Activated naive CD8-positive, alpha-beta T cell treated with anti-CD3 and anti-CD28 coated beads, Interleukin-2, amount 10 ng/mL, durations not matched to agents 7 days and 5 days (primary cell): Measurements from ENCODE around the gene RYR3. TPM values are rescaled to one million over a fixed set of nuclear protein-coding genes. Genes with fewer than 3 reads are reported as not detected.

Source experiments
- ATAC-seq: fragments of 150-1000 bp; cut with Tn5 transposase; one replicate; pipeline ENCODE4 v1.10.0; 2021; ENCODE audit warnings: low read depth, moderate library complexity
- POLR2A ChIA-PET: fragments of 350-600 bp; sonication (Branson Sonifier 250); formaldehyde crosslinking; loops from one replicate; lab custom pipeline; 2021; ENCODE audit warnings: antibody characterized with exemption; lab: Charles Lee
- DNase-seq: peaks from one replicate; pipeline ENCODE4 v3.0.0; 2021
- H3K27ac Mint-ChIP-seq: one replicate; pipeline ENCODE4 v1.8.0; 2022; ENCODE audit warnings: mild to moderate bottlenecking, mixed read lengths
- H3K27me3 Mint-ChIP-seq: one replicate; pipeline ENCODE4 v1.8.0; 2022; ENCODE audit warnings: mild to moderate bottlenecking, moderate library complexity, mixed read lengths
- H3K36me3 Mint-ChIP-seq: one replicate; pipeline ENCODE4 v1.8.0; 2021; ENCODE audit warnings: mild to moderate bottlenecking, mixed read lengths
- H3K4me1 Mint-ChIP-seq: one replicate; pipeline ENCODE4 v1.8.0; 2021; ENCODE audit warnings: mixed read lengths
- H3K4me3 Mint-ChIP-seq: one replicate; pipeline ENCODE4 v1.8.0; 2022; ENCODE audit warnings: mild to moderate bottlenecking, moderate library complexity, mixed read lengths
- H3K9me3 Mint-ChIP-seq: one replicate; pipeline ENCODE4 v1.8.0; 2021; ENCODE audit warnings: mixed read lengths
- total RNA-seq, 2 experiments: library from RNA; stranded (reverse); gene quantifications; one replicate each; pipeline ENCODE4 v1.2.3, GENCODE V29; 2021

RYR3 gene
- total RNA-seq, 2 experiments from 2014 or later, result not detected

DNA sequence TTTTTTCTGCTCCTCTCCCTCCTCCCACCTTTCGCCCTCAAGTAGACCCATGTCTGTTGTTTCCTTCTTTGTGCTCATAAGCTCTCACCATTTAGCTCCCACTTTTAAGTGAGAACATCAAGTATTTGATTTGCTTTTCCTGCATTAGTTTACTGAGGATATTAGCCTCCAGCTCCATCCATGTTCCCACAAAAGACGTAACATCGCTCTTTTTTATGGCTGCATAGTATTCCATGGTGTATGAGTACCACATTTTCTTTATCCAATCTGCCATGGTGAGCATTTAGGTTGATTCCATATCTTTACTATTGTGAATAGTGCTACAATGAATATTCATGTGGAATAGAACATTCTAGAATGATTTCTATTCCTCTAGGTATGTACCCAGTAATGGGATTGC is 178.6 kb downstream of the RYR3 start:
- no peak overlapping the region for H3K27ac Mint-ChIP-seq
- no peaks in the 10 kb centered on the region for H3K4me1 Mint-ChIP-seq
- ATAC-seq (no peak), DNase-seq (no peak)
- no peaks in the 10 kb centered on the region for H3K27me3 Mint-ChIP-seq
- peaks cover 3% of the 10 kb centered on the region for H3K9me3 Mint-ChIP-seq
- no peaks in the 10 kb centered on the region for H3K36me3 Mint-ChIP-seq
- no peak overlapping the region for H3K4me3 Mint-ChIP-seq
- POLR2A ChIA-PET, result no interaction called here

DNA sequence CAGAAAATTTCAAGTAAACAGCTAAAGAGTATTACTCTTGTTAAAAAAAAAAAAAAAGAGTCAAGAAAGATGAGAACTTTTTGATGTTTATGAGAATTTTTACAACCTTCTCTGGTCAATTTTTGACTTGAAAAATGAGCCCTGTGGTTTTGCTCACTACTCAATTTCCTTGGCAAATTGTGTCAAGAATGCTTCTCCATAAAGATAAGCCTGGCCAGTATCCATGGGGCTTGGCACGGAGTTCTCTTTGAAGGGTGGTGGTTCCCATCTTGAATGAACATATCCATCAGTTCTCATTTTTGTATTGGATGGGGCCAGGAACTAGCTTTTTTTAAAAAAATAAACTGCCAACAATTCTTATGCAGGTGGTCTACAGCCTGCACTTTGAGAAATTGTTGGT is 179.9 kb downstream of the RYR3 start:
- POLR2A ChIA-PET, result no interaction called here
- H3K4me1 Mint-ChIP-seq, result no peaks in the 10 kb centered on the region

DNA sequence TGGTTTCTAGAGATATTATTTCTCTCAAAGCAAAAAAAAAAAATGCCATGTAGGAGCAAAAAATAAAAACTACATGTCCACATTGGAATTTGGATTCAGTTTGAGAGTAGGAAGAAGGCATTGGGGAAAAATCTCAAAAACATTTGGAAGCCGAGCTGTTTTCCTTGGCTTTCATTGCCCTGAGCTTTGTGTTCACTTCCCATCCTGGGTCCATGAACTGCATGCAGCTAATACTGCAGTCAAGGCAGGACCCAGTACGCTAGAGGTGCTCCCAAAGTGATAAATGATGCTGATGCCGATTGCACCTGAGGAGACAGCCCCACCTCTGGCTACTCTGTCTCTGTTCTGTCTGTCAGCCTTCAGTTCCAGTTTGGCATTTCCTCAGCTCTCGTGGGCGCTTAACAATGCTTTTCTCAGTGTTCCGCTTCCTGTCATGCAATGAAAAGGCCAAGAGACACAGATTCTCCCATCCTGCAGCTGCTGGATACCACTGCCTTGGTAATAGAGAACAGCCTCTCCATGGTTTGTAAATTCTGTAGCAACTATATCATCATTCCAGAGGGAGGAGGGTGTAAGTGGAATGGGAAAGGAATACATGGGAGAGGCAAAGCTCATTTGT is 181.8 kb downstream of the RYR3 start:
- Mint-ChIP-seq H3K27me3 (no peaks in the 10 kb centered on the region), H3K27ac (no peak overlapping the region), H3K36me3 (no peaks in the 10 kb centered on the region), H3K4me1 (no peaks in the 10 kb centered on the region), H3K9me3 (peaks cover 3% of the 10 kb centered on the region), H3K4me3 (no peak overlapping the region)
- POLR2A ChIA-PET, result no interaction called here
- no peak for ATAC-seq
- no peak for DNase-seq

More for the DNA sequence above, 179.9 kb downstream of the RYR3 start:
- Mint-ChIP-seq H3K36me3 (no peaks in the 10 kb centered on the region), H3K27me3 (no peaks in the 10 kb centered on the region), H3K4me3 (no peak overlapping the region), H3K9me3 (peaks cover 3% of the 10 kb centered on the region), H3K27ac (no peak overlapping the region)
- no peak for DNase-seq
- no peak for ATAC-seq

DNA sequence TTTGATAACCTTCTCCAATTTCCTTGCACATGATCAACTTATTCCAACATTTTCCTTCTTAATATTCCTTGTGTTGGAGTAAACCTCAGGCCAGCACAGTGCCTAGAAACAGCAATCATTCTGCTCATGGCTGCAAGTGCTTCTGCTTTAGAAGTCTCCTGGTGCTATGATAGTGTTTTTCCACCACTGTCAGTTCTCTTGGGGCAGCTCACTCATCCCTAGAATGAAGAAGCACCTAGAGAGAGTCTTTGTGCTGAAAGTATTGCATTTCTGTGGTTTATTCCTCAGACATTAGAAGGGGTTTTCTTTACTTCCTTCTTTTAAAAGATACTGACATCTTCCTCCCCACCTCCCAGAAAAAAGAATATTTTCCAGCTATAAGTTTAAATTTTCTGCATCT is 183.5 kb downstream of the RYR3 start:
- H3K27ac Mint-ChIP-seq, result no peak overlapping the region
- POLR2A ChIA-PET, result no interaction called here

DNA sequence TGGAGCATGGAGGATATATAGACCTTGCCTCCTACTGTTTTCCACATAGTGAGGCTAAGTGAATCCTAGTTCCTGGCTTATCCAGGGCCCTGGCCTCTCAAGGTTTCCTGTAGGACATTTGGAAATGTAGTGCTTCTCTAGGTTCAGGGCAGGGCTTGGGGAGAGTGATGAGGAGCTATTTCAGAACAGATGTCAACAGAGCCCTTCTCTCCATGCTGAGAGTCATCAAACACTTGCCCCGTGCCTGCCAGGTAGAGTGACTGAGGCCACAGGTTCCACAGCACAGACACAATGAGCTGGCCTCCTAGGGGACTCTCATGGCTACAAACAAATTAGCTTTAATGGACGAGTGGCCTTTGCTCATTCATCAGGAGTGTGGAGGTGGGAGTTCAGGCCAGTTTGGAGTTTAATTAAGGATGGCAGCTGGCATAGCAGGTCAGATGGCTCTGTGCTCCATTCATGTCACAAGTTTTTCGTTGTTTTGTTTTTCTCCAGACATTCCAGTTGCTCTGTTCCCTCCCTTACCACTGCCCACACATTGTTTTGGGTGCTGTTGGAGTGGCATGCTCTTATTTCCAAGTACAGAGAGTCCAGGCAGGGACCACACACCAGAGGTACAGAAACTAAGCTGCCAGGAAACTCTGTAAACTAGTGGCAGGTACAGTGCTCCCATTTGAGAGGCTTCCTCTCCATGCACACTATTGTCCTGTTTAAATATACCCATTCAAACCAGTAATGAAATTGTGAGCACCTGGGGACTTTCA is 189.8 kb downstream of the RYR3 start:
- H3K27ac Mint-ChIP-seq, result no peak overlapping the region
- DNase-seq (no peak), ATAC-seq (no peak)
- POLR2A ChIA-PET, result no interaction called here
- no peaks in the 10 kb centered on the region for H3K36me3 Mint-ChIP-seq
- no peaks in the 10 kb centered on the region for H3K4me1 Mint-ChIP-seq
- no peaks in the 10 kb centered on the region for H3K27me3 Mint-ChIP-seq
- H3K9me3 Mint-ChIP-seq, result no peaks in the 10 kb centered on the region
- H3K4me3 Mint-ChIP-seq, result no peak overlapping the region

More for the DNA sequence above, 183.5 kb downstream of the RYR3 start:
- Mint-ChIP-seq H3K36me3 (no peaks in the 10 kb centered on the region), H3K4me1 (no peaks in the 10 kb centered on the region), H3K4me3 (no peak overlapping the region), H3K9me3 (peaks cover 2% of the 10 kb centered on the region), H3K27me3 (no peaks in the 10 kb centered on the region)
- DNase-seq (no peak), ATAC-seq (no peak)

DNA sequence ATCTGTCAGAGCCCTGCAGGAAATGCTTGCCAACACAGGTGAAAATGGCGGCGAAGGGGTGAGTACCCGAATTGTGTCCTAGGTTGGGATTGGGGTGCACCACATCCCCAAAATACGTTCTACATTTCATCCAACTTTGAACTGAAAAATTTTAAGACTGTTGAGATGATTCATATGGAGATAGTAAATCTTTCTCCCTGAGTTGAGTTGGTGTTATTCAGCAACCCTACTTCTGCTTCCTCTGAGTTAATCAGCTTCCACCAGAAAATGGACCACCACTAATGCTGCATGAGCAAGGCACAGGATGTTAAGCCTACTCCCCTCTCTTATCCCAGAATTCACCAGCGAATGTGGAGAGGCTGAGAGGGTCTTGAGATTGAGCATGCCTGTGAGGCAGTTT is 192.9 kb downstream of the RYR3 start:
- Mint-ChIP-seq H3K36me3 (no peaks in the 10 kb centered on the region), H3K27ac (no peak overlapping the region), H3K4me3 (no peak overlapping the region), H3K4me1 (no peaks in the 10 kb centered on the region), H3K9me3 (no peaks in the 10 kb centered on the region), H3K27me3 (no peaks in the 10 kb centered on the region)
- POLR2A ChIA-PET, result no interaction called here
- no peak for ATAC-seq
- no peak for DNase-seq

DNA sequence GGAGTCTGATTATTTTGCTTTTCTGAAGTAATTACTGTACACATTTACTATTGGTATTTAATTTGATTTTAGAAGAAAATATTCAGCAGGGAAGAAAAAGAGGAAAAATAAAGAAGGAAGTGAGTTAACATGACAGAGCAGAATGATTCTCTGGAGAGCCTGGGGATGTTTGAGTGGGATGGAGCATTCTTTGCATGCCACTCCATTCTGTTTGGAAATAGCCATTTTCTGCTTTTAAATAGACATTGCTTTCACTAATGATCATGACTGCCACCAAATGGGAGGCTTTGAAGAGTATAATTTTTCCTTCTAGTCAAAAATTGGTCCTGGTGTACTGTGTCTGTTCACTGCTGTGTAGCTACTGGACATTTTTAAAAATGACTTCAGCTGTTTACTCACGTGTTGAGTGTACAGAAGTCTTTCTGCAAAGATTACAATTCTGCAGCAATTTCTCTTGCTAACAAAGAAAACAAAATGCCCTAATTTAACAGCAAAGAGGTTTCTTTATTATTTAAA is 196.1 kb downstream of the RYR3 start:
- H3K4me1 Mint-ChIP-seq, result no peaks in the 10 kb centered on the region
- H3K36me3 Mint-ChIP-seq, result no peaks in the 10 kb centered on the region
- no peaks in the 10 kb centered on the region for H3K9me3 Mint-ChIP-seq
- H3K4me3 Mint-ChIP-seq, result no peak overlapping the region
- DNase-seq, result no peak
- H3K27me3 Mint-ChIP-seq, result no peaks in the 10 kb centered on the region
- no peak overlapping the region for H3K27ac Mint-ChIP-seq
- ATAC-seq, result no peak
- POLR2A ChIA-PET, result no interaction called here

DNA sequence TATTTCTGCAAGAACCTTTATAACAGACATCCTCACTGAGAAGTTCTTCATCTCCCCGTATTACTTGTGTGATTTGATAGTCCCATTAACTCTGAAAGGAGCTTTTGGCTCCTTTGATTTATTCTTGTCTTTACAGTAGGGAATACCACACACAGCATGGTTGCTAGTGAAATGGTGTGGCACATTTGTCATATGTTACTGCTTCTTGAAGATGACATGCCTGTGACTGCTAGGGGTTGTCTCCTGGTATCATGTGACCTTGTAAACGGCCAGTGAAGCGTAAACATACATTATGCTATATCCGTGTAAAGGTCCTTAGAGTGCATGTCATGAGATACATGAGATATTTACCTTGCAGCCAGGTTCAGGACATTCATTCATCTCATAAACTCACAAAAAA is 197.9 kb downstream of the RYR3 start:
- no peak overlapping the region for H3K4me3 Mint-ChIP-seq
- H3K27ac Mint-ChIP-seq, result no peak overlapping the region
- H3K4me1 Mint-ChIP-seq, result no peaks in the 10 kb centered on the region
- no peaks in the 10 kb centered on the region for H3K27me3 Mint-ChIP-seq
- ATAC-seq (no peak), DNase-seq (no peak)
- POLR2A ChIA-PET, result no interaction called here
- no peaks in the 10 kb centered on the region for H3K36me3 Mint-ChIP-seq
- H3K9me3 Mint-ChIP-seq, result no peaks in the 10 kb centered on the region

DNA sequence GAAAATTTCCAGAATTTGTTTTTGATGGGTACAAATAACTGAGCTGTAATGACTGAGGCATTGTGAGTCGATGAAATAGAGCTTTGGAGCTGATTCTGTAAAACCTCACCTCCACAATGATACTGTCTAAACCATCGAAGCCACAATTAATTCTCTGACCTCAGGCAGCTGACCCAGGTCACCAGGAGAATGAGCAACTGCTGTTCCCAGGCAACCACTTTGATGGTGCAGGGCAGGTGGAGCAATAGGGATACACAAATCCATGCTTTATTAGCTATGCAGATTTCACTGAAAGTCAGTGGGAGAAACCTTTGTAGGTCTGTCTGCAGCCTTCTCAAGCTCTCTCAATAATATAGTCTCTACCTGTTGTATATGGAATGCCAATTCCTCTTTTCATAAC is 204.4 kb downstream of the RYR3 start:
- DNase-seq, result no peak
- Mint-ChIP-seq H3K27ac (no peak overlapping the region), H3K9me3 (no peaks in the 10 kb centered on the region), H3K27me3 (peaks cover 3% of the 10 kb centered on the region), H3K36me3 (no peaks in the 10 kb centered on the region), H3K4me1 (no peaks in the 10 kb centered on the region), H3K4me3 (no peak overlapping the region)
- ATAC-seq, result no peak
- POLR2A ChIA-PET, result no interaction called here

DNA sequence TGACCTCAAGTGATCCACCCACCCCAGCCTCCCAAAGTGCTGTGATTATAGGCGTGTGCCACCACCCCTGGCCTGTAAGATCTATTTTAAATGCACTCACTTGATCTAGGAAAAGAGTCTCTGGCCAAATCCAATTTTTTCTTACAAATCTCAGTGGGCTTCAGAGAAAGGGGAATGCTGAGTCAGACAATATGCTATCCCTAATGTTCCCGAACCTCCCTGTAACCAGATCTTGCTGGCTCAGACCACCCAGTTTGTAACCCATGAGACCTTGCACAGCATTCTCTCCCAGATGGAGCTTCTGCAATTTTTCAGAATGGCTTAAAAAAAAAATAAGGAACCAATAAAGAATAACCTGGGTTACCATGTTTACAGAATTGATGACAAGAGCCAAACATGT is 205.8 kb downstream of the RYR3 start:
- DNase-seq, result no peak
- ATAC-seq, result no peak
- POLR2A ChIA-PET, result no interaction called here
- Mint-ChIP-seq H3K4me1 (no peaks in the 10 kb centered on the region), H3K36me3 (no peaks in the 10 kb centered on the region), H3K27me3 (peaks cover 3% of the 10 kb centered on the region), H3K4me3 (no peak overlapping the region), H3K9me3 (no peaks in the 10 kb centered on the region), H3K27ac (no peak overlapping the region)

DNA sequence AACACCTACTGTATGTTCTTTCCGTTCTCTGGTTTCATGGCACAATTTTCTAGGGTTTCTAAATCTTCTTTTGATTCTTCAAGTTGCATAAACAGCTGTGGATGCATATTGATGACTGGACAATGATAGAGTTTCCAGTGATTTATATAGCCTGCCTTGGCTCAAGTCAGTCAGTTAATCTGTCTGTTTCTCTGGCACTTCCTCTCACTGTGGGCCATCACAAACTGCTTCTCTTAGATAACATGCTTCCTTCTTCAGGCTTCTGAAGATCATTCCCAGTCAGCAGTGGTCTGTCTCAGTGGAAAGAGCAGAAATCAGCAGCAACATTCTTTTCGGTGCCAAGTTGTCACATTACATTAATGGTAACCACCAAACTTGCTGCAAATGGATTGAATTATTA is 207.2 kb downstream of the RYR3 start:
- no peak overlapping the region for H3K27ac Mint-ChIP-seq
- ATAC-seq (no peak), DNase-seq (no peak)
- H3K4me1 Mint-ChIP-seq, result no peaks in the 10 kb centered on the region
- H3K36me3 Mint-ChIP-seq, result no peaks in the 10 kb centered on the region
- no peaks in the 10 kb centered on the region for H3K9me3 Mint-ChIP-seq
- POLR2A ChIA-PET, result no interaction called here
- H3K4me3 Mint-ChIP-seq, result no peak overlapping the region
- H3K27me3 Mint-ChIP-seq, result peaks cover 3% of the 10 kb centered on the region

DNA sequence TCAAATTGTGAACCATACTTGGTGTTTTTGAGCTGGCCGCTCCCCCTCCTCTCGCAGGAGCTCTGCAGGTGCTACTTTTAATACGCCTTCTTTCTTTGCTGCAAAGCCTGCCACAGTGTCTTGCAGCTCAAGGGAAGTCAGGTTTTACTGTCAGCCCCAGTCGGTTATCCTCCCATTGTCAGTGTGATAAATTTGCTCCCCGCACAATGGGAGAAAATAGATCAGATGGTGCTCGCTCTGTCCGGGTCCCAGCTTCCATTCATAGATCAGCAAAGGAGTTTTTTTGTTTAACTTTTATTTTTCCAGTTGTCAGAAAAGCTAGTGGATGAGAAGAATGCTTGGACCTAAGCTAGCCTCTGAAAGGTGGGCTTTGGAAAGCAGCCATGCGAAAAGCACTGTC is 207.7 kb downstream of the RYR3 start:
- H3K27me3 Mint-ChIP-seq, result peaks cover 3% of the 10 kb centered on the region
- no peaks in the 10 kb centered on the region for H3K4me1 Mint-ChIP-seq
- POLR2A ChIA-PET, result no interaction called here
- H3K9me3 Mint-ChIP-seq, result no peaks in the 10 kb centered on the region
- H3K4me3 Mint-ChIP-seq, result no peak overlapping the region
- H3K27ac Mint-ChIP-seq, result no peak overlapping the region
- no peaks in the 10 kb centered on the region for H3K36me3 Mint-ChIP-seq
- DNase-seq, result no peak
- no peak for ATAC-seq

DNA sequence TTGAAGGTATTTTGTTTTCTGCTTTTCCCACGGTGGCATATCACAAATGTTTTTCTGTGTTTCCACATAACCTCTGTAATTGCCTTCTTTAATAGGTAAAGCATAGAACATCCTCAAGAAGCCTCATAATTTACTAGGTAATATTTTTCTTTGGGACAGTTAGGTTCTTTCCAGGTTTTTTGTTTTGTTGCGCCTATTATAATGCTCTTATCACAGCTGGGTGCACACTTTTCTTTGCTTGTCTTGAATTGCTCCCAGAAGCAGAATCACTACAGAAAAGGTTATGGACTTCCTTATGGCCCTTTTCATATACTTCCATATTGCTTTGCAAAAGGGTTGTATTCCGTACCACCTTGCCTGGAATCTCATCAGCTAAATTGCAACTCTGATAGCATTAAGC is 213.5 kb downstream of the RYR3 start:
- Mint-ChIP-seq H3K9me3 (no peaks in the 10 kb centered on the region), H3K4me3 (no peak overlapping the region), H3K27ac (no peak overlapping the region), H3K4me1 (no peaks in the 10 kb centered on the region), H3K27me3 (peaks cover 3% of the 10 kb centered on the region), H3K36me3 (no peaks in the 10 kb centered on the region)
- POLR2A ChIA-PET, result no interaction called here
- DNase-seq (no peak), ATAC-seq (no peak)

DNA sequence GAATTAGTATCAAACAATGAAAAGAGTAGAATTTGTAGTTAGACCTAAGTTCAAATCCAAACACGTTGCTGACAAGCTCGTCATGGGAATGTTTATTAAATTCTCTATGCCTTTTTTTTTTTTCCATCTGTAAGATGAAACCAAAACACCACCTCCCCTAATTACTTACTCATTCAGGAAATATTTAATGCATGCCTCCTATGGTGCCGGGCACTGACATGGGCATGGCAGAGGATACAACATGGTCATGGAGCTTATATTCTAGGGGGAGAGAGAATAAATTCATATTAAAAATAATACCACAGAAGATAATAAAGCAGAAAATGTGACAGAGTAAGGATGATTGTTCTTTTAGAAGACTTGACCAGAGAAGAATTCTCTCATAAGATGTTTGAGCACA is 215.8 kb downstream of the RYR3 start:
- Mint-ChIP-seq H3K36me3 (no peaks in the 10 kb centered on the region), H3K27ac (no peak overlapping the region), H3K9me3 (no peaks in the 10 kb centered on the region), H3K4me1 (no peaks in the 10 kb centered on the region), H3K27me3 (no peaks in the 10 kb centered on the region), H3K4me3 (no peak overlapping the region)
- DNase-seq, result no peak
- POLR2A ChIA-PET, result no interaction called here
- no peak for ATAC-seq
